ENCODE data around the gene KRTCAP3. TPM values are rescaled to one million over a fixed set of nuclear protein-coding genes. Genes with fewer than 3 reads are reported as not detected.

KRTCAP3 gene
- total RNA-seq = 22.5 TPM
- long read RNA-seq, transcript KRTCAP3-201 (7 exons, 872 nt) = major isoform, 7 of 21 reads
- long read RNA-seq, partial matches to known transcripts = 4 of 21 reads
- long read RNA-seq, other reads (novel, unspliced or antisense) = 9 of 21 reads

GRCh38 chr2:27441958-27442919, at the start of gene KRTCAP3:
TSS of gene KRTCAP3 (plus strand) at chr2:27442381. CDS start at chr2:27442413, 32 bp downstream.
- H3K4me1 ChIP-seq = no peaks in the 10 kb centered on the region
- no peaks in the 10 kb centered on the region for H3K27me3 ChIP-seq
- DNase-seq = peak; percentile 88
- H3K27ac ChIP-seq = peak within 1 kb of the TSS; percentile 58
- peak; percentile 96 for ATAC-seq
- H3K36me3 ChIP-seq = peaks cover 49% of the 10 kb centered on the region
- intact Hi-C loops (cut with DNase I) = no loop called here
- no peaks in the 10 kb centered on the region for H3K9me3 ChIP-seq
- peak within 1 kb of the TSS; percentile 41 for H3K4me3 ChIP-seq
- peak; percentile 20 for TF ChIP-seq CTCF (IDR thresholded peaks at IDR 0.05)

GRCh38 chr2:27393225-27393624, 49.0 kb upstream of the KRTCAP3 start:
- ATAC-seq = no peak
- Histone ChIP-seq H3K9me3 (no peaks in the 10 kb centered on the region), H3K27me3 (no peaks in the 10 kb centered on the region), H3K27ac (no peak overlapping the region), H3K4me1 (no peaks in the 10 kb centered on the region), H3K4me3 (no peak overlapping the region), H3K36me3 (peaks cover 4% of the 10 kb centered on the region)
- intact Hi-C loops (cut with DNase I) = no loop called here
- TF ChIP-seq CTCF (IDR thresholded peaks at IDR 0.05) = no peak
- DNase-seq = no peak

- Histone ChIP-seq H3K27ac (no peak overlapping the region), H3K36me3 (no peaks in the 10 kb centered on the region), H3K9me3 (no peaks in the 10 kb centered on the region), H3K4me3 (no peak overlapping the region), H3K4me1 (no peaks in the 10 kb centered on the region), H3K27me3 (no peaks in the 10 kb centered on the region)
- ATAC-seq = no peak
- DNase-seq = no peak
- TF ChIP-seq CTCF (IDR thresholded peaks at IDR 0.05) = no peak
- intact Hi-C loops (cut with DNase I) = no loop called here
Measured at GRCh38 chr2:27398962-27399361, 43.2 kb upstream of the KRTCAP3 start.

- Histone ChIP-seq H3K4me3 (no peak overlapping the region), H3K4me1 (no peaks in the 10 kb centered on the region), H3K27me3 (no peaks in the 10 kb centered on the region), H3K36me3 (no peaks in the 10 kb centered on the region), H3K27ac (no peak overlapping the region), H3K9me3 (no peaks in the 10 kb centered on the region)
- DNase-seq (no peak), ATAC-seq (no peak)
- TF ChIP-seq CTCF (IDR thresholded peaks at IDR 0.05) = no peak
- intact Hi-C loops (cut with DNase I) = no loop called here
Measured at GRCh38 chr2:27400348-27401135, 41.6 kb upstream of the KRTCAP3 start.

GRCh38 chr2:27407798-27408491, 34.2 kb upstream of the KRTCAP3 start:
- intact Hi-C loops (cut with DNase I) = no loop called here
- no peaks in the 10 kb centered on the region for H3K27me3 ChIP-seq
- no peaks in the 10 kb centered on the region for H3K9me3 ChIP-seq
- H3K4me1 ChIP-seq = peaks cover 20% of the 10 kb centered on the region
- ATAC-seq (no peak), DNase-seq (no peak)
- TF ChIP-seq CTCF (IDR thresholded peaks at IDR 0.05) = peak; percentile 53
- H3K36me3 ChIP-seq = no peaks in the 10 kb centered on the region
- peak overlapping the region; percentile 90 for H3K27ac ChIP-seq
- H3K4me3 ChIP-seq = peak overlapping the region; percentile 100

Measured in upper lobe of right lung (tissue), 1 donor.